ENCODE data around the gene KIRREL3.
A peak's percentile ranks its signal among the peaks of the same experiment; 100 is the strongest.

KIRREL3 gene

DNA sequence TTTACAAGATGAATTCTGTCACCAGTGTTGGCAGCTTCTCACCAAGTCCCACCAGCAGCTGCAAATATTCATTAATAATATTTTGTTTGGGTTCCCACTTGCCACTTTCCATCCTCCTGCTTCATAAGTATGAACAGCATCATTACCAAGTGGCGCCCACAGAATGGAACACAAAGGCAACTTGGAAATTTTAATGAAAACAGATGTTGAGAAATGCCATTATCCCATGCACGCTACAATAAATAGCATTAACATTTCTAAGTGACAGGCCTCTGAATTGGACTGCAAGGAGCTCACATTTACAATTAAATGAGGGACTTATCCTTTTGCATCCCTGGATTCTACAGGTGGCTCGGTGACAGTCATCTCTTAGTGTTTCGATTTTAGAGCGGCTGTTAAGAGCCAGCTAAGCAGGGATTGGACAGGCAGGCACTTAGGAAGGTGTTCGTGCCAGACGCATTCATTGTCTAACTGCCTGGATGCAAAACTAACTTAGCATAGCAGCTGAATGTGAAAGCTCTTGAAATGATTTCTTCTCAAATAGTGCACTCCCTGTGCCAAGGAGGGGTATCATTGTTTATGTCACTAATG is 170.3 kb downstream of the KIRREL3 start:
- DNase-seq (ENCODE audit: low read depth in 2 of 2) = no peak

DNA sequence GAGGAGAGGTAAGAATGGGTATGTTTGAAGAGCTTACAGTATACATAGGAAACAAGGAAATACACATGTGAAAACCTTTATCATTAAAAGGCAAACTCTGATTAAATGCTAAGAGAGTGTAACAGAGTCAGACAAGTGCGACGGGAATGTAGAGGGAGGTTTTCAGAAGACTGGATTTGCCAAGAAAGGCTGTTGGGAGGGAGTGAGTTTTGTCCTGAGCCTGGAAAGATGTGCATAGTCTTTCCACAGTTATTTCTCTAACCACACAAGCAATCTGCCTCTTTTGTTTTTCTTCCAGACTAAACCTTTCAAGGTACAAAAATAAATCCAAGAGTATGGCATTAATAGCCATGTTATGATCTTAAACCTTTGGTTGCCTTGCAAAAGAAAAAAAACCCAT is 170.9 kb downstream of the KIRREL3 start:
- DNase-seq (ENCODE audit: low read depth in 2 of 2) = no peak

- no peak for DNase-seq (ENCODE audit: low read depth in 2 of 2)
Measured at GRCh38 chr11:126824035-126824607, 176.4 kb downstream of the KIRREL3 start.

- no peak for DNase-seq (ENCODE audit: low read depth in 2 of 2)
Measured at GRCh38 chr11:126823274-126823673, 177.3 kb downstream of the KIRREL3 start.

GRCh38 chr11:126821827-126822226 is 178.7 kb downstream of the KIRREL3 start:
- DNase-seq (ENCODE audit: low read depth in 2 of 2) = no peak

GRCh38 chr11:126819194-126819593 is 181.4 kb downstream of the KIRREL3 start:
- DNase-seq (ENCODE audit: low read depth in 2 of 2) = no peak

- no peak for DNase-seq (ENCODE audit: low read depth in 2 of 2)
Measured at GRCh38 chr11:126817523-126818450, 182.8 kb downstream of the KIRREL3 start.

DNA sequence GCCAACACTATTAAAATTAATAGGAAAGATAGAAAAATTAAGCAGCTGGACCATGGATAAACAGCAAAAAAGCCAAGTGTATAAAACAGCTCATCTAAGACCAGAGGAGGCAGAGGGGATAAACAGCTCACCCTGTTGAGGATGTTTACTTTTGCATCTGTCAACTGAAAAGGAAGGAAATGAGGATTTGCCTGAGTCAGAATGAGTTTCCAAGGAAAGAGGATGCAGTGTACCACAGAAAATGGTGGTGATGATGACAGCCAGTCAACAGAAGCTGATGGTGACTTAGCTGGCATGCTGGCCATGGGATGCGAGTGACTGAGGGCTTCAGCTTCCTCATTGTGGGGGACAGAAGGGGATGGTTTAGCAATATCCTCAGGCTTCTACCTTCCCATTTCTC is 183.5 kb downstream of the KIRREL3 start:
- DNase-seq (ENCODE audit: low read depth in 2 of 2) = no peak

DNA sequence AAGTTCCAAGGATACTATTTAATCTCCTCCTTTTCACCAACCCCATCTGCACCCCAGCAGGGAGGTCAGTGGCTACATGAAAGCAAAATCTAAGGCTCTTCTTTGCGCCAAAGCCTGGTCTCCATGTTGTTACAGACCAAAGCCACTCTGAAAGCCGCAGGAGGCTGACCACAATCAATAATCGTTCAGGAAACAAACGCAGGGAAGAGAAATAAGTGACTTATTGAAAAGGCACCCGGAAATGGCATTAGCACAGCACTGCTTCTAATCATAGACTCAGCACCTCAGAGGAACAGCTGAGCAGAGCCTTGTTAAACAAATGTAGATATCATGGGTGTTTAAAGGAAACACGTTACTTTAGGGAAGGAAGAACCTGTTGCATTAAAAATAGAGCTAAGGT is 183.9 kb downstream of the KIRREL3 start:
- DNase-seq (ENCODE audit: low read depth in 2 of 2) = no peak

DNA sequence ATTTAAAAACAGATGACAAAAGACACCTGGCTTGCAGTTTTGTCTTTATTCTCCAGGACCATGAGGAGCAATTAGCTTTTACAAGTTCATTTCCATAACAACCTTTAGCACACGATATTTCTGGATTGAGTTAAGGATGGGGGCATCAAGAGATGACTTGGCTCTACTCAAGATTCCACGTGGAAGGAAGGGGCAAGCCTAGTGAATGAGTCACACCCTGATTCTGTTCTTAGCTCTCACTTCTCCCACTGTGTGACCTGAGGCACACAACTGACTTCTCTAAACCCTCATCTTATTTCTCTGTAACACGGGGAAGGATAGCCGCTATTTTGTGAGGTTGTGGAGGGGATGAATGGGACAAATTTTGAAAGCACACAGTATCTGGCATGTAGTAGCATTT is 185.5 kb downstream of the KIRREL3 start:
- no peak for DNase-seq (ENCODE audit: low read depth in 2 of 2)

GRCh38 chr11:126810776-126811175 is 189.8 kb downstream of the KIRREL3 start:
- DNase-seq (ENCODE audit: low read depth in 2 of 2) = no peak

DNA sequence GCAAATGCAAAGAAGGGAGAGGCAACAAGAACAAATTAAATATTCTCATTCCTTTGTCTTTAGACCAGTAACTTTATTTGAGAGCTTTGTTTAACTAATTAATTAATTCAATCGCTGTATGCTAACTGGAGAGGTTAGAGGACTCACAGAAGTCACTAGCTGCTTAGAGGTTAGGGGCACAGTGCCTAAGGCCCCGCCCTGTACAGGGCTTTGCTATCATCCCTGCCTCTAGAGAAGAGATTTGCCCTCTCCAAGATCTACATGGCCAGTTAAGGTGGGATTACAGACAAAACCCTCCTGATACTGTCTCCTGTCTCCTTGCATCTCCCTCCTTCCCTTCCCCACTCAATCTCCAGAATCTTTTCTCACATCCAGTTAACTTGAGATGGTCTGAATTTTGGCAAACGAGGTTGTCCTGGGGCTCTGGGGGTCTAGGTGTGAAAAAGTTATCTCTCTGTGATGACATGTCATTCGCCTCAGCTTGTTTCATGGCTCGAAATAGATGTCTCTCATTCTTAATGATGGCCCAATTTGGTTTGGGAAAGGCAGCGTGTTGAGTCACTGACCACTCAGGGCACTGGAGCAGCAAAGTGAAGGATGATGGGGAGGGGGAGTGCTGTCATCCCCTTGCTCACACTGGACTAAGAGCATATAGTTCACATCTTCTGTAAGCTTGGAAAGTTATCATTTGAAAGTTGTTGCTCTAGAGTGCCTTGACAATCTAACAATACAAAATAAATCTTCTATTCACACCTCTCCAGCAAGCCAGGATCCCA is 190.9 kb downstream of the KIRREL3 start:
- DNase-seq (ENCODE audit: low read depth in 2 of 2) = no peak

DNA sequence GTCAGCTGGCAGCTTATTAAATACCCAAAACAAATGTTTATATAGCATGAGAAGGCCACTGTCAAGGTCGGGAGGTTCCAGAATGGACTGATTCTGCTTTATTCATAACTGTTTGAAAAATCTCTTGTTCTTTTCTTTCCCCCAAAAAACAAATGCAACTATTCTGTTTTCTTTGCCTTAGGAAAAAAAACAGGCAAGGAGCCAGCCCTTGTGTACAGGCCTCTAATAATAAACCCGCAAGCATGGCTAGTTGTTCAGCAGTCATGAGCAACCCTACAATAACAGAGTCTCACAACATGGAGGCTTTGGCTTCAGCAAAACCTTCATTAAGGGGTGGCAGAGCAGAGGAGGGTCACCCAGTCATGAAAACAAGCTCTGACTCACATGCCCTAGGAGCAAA is 191.7 kb downstream of the KIRREL3 start:
- DNase-seq (ENCODE audit: low read depth in 2 of 2) = no peak

DNA sequence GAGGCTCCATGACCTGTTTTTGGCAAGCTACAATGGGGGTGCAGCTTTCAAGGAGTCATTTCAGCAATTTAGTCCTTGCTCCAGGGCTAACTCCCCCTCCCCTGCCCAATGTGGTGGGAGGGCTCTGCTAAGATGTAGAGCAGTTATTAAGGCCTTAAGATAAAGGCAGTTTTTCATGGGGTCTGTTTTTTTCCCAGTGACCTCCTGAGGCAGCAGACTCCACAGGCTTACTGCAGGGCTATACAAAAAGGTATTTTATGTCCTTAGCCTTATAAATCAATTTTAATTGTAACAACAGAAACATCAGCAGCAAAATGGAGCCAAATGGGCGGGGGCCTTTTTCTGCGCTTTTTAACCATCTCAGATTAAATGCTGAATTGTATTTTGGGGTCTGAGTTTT is 192.3 kb downstream of the KIRREL3 start:
- DNase-seq (ENCODE audit: low read depth in 2 of 2) = no peak

GRCh38 chr11:126805870-126806269 is 194.7 kb downstream of the KIRREL3 start:
- no peak for DNase-seq (ENCODE audit: low read depth in 2 of 2)

GRCh38 chr11:126804363-126804762 is 196.2 kb downstream of the KIRREL3 start:
- DNase-seq (ENCODE audit: low read depth in 2 of 2) = no peak

DNA sequence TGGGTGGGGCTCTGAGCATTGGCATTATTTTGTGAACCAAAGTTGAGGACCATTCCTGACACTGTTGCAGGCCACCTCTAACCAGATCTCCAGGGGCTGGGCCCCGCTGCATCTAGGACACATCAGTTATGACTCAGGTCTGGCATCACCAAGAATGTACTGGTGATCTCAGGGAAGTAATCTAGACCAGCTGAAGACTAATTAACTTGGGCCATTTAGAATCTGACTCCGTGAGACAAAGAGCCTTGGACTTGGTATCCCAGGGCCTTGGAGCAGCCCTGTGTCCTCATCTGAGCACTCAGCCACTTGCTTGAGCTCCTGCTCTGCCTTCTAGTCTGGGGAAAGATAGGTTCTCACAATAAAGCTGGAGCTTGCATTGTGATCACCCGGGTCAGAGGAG is 200.6 kb downstream of the KIRREL3 start:
- peak in 1 of 2 experiments; percentile 15 for DNase-seq (ENCODE audit: low read depth in 2 of 2)

DNA sequence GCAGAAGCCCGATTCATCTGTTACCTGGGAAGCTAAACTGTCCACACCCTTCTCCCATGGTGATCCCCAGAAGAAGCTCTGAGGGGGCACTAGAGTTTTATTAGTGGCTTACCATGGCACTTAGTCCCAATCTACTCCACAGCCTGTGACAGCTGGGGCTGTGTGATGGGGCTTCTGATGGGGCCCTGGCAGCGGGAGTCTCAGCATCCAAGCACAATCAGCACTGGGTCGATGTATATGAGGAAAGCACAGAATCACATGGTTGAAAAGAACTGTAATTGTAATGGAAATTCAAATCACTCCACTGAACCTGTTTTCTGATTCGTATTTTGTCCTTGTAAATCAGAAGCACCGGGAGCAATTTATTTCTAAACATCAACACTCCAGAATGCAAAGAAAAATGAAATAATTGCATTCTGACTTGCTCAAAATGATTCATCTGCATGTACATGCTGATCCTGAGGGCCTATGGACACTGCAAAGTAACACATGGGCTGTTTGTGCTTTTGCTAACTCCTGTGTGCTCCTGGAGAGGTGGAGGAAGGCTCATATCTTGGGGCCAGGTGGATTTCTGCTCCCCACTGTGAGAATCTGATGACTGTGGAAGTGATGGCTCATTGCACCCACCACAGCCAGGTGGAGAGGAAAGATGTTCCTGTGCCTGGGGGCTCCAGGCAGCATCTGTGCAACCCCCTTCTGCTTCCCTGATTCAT is 203.0 kb downstream of the KIRREL3 start:
- DNase-seq (ENCODE audit: low read depth in 2 of 2) = no peak

- no peak for DNase-seq (ENCODE audit: low read depth in 2 of 2)
Measured at GRCh38 chr11:126793596-126793995, 207.0 kb downstream of the KIRREL3 start.

DNA sequence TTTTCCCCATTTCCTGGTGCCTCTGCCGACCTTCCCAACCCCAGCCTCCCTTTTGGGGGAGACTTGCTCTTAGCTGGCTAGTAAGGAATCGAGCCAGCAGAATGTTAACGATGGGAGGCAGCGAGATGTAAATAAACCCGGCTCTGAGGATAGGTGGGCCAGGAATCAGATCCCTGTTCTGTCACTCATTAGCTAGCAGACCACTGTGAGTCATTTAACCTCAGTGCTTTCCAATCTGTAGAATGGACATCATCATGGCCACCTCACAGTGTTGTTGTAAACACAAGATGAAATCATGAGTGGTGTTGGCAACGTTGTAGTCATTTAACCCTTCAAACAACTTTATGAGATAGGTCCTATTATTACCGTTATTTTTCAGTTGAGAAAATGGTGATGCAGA is 208.6 kb downstream of the KIRREL3 start:
- DNase-seq (ENCODE audit: low read depth in 2 of 2) = no peak

DNA sequence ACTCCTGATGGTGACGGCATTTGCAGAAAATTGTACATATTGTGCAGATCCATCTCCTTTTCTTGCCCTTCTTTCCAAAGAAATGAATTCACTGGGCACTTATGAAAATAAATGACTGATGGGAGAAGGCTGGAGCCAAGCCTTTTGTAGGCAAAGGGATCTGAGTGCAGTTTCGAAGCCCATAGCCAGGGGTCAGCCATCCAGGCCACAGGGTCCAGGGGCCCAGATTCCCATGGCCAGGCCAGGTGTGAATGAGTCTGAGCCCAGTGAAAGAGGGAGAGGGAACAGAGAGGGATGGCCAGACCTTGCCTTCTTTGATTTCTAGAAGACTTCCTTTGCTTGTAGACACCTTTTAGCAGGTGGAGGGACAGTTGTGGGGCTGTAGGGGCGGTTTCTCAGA is 209.1 kb downstream of the KIRREL3 start:
- DNase-seq (ENCODE audit: low read depth in 2 of 2) = no peak

Data from fibroblast of skin of left biceps (primary cell).